Inferior parietal cortex (tissue), 1 donor: ENCODE data around the gene GSE1.
A peak's percentile ranks its signal among the peaks of the same experiment; 100 is the strongest.

Experiments
- DNase-seq: peaks from one replicate; pipeline ENCODE4 v3.0.0-alpha.2; 2016; ENCODE audit errors: extremely low spot score

GSE1 gene

GRCh38 chr16:85658504-85659326, 45.6 kb downstream of the GSE1 start:
- no peak for DNase-seq

- DNase-seq: no peak
Measured at GRCh38 chr16:85659336-85659735, 46.2 kb downstream of the GSE1 start.

GRCh38 chr16:85659805-85660511, 46.8 kb downstream of the GSE1 start:
- DNase-seq: peak; percentile 60

GRCh38 chr16:85660843-85661739, 48.0 kb downstream of the GSE1 start:
- no peak for DNase-seq

- DNase-seq: no peak
Measured at GRCh38 chr16:85661740-85662481, 48.8 kb downstream of the GSE1 start.

- DNase-seq: no peak
Measured at GRCh38 chr16:85662482-85662812, 49.3 kb downstream of the GSE1 start.

GRCh38 chr16:85662976-85663830, 50.1 kb downstream of the GSE1 start:
- no peak for DNase-seq

GRCh38 chr16:85663891-85664321, 50.8 kb downstream of the GSE1 start:
- no peak for DNase-seq

- DNase-seq: no peak
Measured at GRCh38 chr16:85664580-85665372, 51.7 kb downstream of the GSE1 start.

- no peak for DNase-seq
Measured at GRCh38 chr16:85665373-85665740, 52.2 kb downstream of the GSE1 start.

GRCh38 chr16:85665929-85666328, 52.8 kb downstream of the GSE1 start:
- no peak for DNase-seq

GRCh38 chr16:85667261-85667660, 54.1 kb downstream of the GSE1 start:
- no peak for DNase-seq

GRCh38 chr16:85667841-85668413, 54.8 kb downstream of the GSE1 start:
- DNase-seq: no peak

- DNase-seq: no peak
Measured at GRCh38 chr16:85668676-85669424, 55.7 kb downstream of the GSE1 start.

- DNase-seq: no peak
Measured at GRCh38 chr16:85670840-85671239, 57.7 kb downstream of the GSE1 start.

- DNase-seq: no peak
Measured at GRCh38 chr16:85673529-85674417, 60.7 kb downstream of the GSE1 start.

GRCh38 chr16:85674418-85674755, 61.3 kb downstream of the GSE1 start:
- no peak for DNase-seq

GRCh38 chr16:85674828-85675227, 61.7 kb downstream of the GSE1 start:
- no peak for DNase-seq
